ENCODE data around the gene CAMKK2.

The CAMKK2 gene

DNA sequence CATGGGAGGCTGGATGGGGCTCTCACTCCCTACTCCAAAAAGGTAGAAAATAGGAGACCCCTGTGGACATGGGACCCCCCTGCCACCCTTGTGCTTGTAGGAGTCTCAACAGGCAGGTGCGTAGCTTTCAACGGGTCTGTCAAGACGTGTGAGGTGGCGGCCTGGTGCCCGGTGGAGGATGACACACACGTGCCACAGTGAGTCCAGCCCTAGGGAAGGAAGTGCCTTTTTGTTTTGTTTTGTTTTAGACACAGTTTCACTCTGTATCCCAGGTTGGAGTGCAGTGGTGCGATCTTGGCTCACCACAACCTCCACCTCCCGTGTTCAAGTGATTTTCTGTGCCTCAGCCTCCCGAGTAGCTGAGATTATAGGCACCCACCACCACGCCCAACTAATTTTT lies 73.7 kb downstream of the CAMKK2 start:
- H3K9ac ChIP-seq (ENCODE audit: low read depth, low read length) = no peak overlapping the region
- no peaks in the 10 kb centered on the region for H3K4me1 ChIP-seq (ENCODE audit: control insufficient read depth, insufficient read depth, low read length)
- H3K27me3 ChIP-seq (ENCODE audit: control insufficient read depth, insufficient read depth, low read length) = no peaks in the 10 kb centered on the region
- H3K9me3 ChIP-seq (ENCODE audit: control insufficient read depth, insufficient read depth, low read length) = no peaks in the 10 kb centered on the region
- H3K4me3 ChIP-seq (ENCODE audit: low read depth, low read length) = no peak overlapping the region
- H3K36me3 ChIP-seq (ENCODE audit: control insufficient read depth, insufficient read depth, low read length) = peaks cover 5% of the 10 kb centered on the region; the same call in 1 of the 2 replicates
- no peak overlapping the region for H3K27ac ChIP-seq (ENCODE audit: low read depth, low read length)

DNA sequence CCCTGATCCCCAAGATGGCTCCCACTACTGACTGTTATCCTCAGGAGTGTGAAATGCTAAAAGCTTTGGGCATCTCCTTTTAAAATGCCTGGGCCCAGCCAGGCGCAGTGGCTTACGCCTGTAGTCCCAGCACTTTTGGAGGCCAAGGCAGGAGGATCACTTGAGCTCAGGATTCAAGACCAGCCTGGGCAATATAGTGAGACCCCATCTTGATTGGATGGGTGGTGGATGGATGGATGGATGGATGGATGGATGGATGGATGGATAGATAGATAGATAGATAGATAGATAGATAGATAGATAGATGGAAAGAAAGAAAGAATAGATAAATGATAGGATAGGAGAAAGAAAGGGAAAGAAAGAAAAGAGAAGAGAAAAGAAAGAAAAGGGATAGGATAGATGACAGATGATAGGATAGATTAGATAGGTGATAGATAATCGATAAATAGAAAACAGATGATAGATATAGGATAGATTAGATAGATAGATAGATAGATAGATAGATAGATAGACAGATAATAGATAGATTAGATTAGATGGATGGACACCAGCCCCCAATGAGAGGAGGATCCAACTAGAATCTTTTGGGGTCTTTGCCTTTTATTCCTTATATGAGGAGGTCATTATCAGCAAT lies 77.0 kb downstream of the CAMKK2 start:
- H3K9me3 ChIP-seq (ENCODE audit: control insufficient read depth, insufficient read depth, low read length) = no peaks in the 10 kb centered on the region
- no peak overlapping the region for H3K27ac ChIP-seq (ENCODE audit: low read depth, low read length)
- H3K4me1 ChIP-seq (ENCODE audit: control insufficient read depth, insufficient read depth, low read length) = no peaks in the 10 kb centered on the region
- H3K4me3 ChIP-seq (ENCODE audit: low read depth, low read length) = no peak overlapping the region
- H3K36me3 ChIP-seq (ENCODE audit: control insufficient read depth, insufficient read depth, low read length) = peaks cover 10% of the 10 kb centered on the region; the same call in 1 of the 2 replicates
- H3K9ac ChIP-seq (ENCODE audit: low read depth, low read length) = no peak overlapping the region
- no peaks in the 10 kb centered on the region for H3K27me3 ChIP-seq (ENCODE audit: control insufficient read depth, insufficient read depth, low read length)

DNA sequence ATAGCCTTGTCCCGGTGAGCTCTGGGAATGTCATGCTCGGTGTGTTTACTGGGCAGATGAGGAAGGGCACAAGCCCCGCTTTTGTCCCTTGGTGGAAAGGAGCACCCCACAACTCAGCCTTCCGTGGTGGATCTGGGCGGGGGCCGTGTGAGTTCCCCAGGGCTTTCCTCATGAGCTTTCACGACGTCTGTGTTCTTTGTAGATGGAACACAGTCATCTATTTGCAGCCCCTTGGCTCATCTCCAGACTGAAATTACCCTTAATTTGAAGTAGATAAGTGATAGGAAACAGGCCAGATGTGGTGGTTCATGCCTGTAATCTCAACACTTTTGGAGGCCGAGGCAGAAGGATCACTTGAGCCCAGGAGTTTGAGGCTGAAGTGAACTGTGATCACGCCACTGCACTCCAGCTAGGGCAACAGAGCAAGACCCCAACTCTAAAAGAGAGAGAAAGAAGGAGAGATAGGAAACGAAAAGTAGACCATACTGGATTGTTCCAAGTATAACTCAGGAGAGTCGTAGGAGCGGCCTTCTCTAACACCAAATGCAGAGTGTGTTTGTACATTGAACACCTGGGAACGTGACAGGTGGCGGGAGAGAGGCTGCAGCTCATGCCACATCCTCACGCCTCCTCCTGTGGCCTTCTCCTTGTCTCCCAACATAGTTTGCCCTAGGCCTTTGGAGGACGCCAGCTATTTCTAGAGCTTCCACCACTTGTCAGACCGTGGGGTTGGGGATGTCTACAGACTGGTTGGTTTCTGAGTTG lies 77.7 kb downstream of the CAMKK2 start:
- H3K4me3 ChIP-seq (ENCODE audit: low read depth, low read length) = no peak overlapping the region
- H3K36me3 ChIP-seq (ENCODE audit: control insufficient read depth, insufficient read depth, low read length) = peaks cover 10% of the 10 kb centered on the region; the same call in 1 of the 2 replicates
- no peaks in the 10 kb centered on the region for H3K27me3 ChIP-seq (ENCODE audit: control insufficient read depth, insufficient read depth, low read length)
- H3K27ac ChIP-seq (ENCODE audit: low read depth, low read length) = no peak overlapping the region
- H3K9ac ChIP-seq (ENCODE audit: low read depth, low read length) = no peak overlapping the region
- no peaks in the 10 kb centered on the region for H3K4me1 ChIP-seq (ENCODE audit: control insufficient read depth, insufficient read depth, low read length)
- H3K9me3 ChIP-seq (ENCODE audit: control insufficient read depth, insufficient read depth, low read length) = no peaks in the 10 kb centered on the region

DNA sequence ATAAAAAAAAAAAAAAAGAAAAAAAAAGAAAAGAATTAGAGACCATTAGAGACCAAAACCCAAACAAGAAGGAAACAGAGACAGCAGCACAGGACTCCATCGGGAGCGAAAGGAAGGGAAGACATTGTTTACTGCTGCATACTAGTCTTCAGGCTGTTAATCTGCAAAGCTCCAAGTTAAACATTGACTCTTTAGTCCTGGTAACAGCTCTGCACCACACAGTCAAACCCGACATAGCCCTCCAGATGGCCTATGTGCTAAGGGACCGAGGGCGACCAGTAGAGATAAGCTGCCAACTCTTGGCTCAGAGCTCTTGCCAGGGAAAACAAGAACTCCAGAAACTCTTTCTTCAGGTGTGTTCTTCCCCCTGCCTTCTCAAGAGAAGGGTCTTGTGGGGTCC lies 78.7 kb downstream of the CAMKK2 start:
- H3K9me3 ChIP-seq (ENCODE audit: control insufficient read depth, insufficient read depth, low read length) = no peaks in the 10 kb centered on the region
- no peak overlapping the region for H3K27ac ChIP-seq (ENCODE audit: low read depth, low read length)
- H3K9ac ChIP-seq (ENCODE audit: low read depth, low read length) = no peak overlapping the region
- no peak overlapping the region for H3K4me3 ChIP-seq (ENCODE audit: low read depth, low read length)
- H3K36me3 ChIP-seq (ENCODE audit: control insufficient read depth, insufficient read depth, low read length) = peaks cover 10% of the 10 kb centered on the region; the same call in 1 of the 2 replicates
- H3K27me3 ChIP-seq (ENCODE audit: control insufficient read depth, insufficient read depth, low read length) = no peaks in the 10 kb centered on the region
- no peaks in the 10 kb centered on the region for H3K4me1 ChIP-seq (ENCODE audit: control insufficient read depth, insufficient read depth, low read length)

DNA sequence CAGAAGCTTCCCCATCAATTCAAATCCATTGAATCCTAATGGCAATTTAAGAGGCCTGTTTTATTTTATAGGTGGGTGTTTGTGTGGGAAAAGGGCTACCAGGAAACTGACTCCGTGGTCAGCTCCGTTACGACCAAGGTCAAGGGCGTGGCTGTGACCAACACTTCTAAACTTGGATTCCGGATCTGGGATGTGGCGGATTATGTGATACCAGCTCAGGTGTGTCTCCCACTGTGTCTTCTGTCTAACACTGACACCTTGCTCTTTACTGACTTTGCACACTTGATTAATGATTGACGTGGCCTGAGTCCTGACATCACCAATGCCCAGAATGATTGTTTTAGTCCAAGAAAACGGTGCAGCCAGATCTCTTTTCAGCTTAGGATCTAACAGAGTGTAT lies 79.4 kb downstream of the CAMKK2 start:
- Histone ChIP-seq H3K9me3 (ENCODE audit: control insufficient read depth, insufficient read depth, low read length) (no peaks in the 10 kb centered on the region), H3K27ac (ENCODE audit: low read depth, low read length) (no peak overlapping the region), H3K4me1 (ENCODE audit: control insufficient read depth, insufficient read depth, low read length) (no peaks in the 10 kb centered on the region), H3K36me3 (ENCODE audit: control insufficient read depth, insufficient read depth, low read length) (peaks cover 10% of the 10 kb centered on the region; the same call in 1 of the 2 replicates), H3K4me3 (ENCODE audit: low read depth, low read length) (no peak overlapping the region), H3K9ac (ENCODE audit: low read depth, low read length) (no peak overlapping the region), H3K27me3 (ENCODE audit: control insufficient read depth, insufficient read depth, low read length) (no peaks in the 10 kb centered on the region)

DNA sequence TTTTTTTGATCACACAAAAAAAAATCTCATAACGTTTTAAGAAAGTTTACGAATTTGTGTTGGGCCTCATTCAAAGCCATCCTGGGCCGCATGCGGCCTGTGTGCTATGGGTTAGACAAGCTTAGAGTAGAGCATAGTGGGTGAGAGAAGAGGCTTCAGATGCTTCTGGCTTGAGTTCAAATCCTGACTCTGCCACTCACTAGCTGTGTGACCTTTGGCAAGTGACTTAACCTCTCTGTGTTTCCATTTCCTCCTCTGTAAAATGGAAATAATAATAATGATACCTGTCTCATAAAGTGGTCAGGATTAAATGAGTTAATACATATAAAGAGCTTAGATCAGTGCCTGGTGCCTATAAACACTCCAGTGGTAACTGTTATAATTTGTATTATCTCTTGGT lies 80.4 kb downstream of the CAMKK2 start:
- peaks cover 10% of the 10 kb centered on the region; the same call in 1 of the 2 replicates for H3K36me3 ChIP-seq (ENCODE audit: control insufficient read depth, insufficient read depth, low read length)
- H3K9ac ChIP-seq (ENCODE audit: low read depth, low read length) = no peak overlapping the region
- no peaks in the 10 kb centered on the region for H3K9me3 ChIP-seq (ENCODE audit: control insufficient read depth, insufficient read depth, low read length)
- H3K27ac ChIP-seq (ENCODE audit: low read depth, low read length) = no peak overlapping the region
- no peaks in the 10 kb centered on the region for H3K4me1 ChIP-seq (ENCODE audit: control insufficient read depth, insufficient read depth, low read length)
- no peak overlapping the region for H3K4me3 ChIP-seq (ENCODE audit: low read depth, low read length)
- H3K27me3 ChIP-seq (ENCODE audit: control insufficient read depth, insufficient read depth, low read length) = no peaks in the 10 kb centered on the region

DNA sequence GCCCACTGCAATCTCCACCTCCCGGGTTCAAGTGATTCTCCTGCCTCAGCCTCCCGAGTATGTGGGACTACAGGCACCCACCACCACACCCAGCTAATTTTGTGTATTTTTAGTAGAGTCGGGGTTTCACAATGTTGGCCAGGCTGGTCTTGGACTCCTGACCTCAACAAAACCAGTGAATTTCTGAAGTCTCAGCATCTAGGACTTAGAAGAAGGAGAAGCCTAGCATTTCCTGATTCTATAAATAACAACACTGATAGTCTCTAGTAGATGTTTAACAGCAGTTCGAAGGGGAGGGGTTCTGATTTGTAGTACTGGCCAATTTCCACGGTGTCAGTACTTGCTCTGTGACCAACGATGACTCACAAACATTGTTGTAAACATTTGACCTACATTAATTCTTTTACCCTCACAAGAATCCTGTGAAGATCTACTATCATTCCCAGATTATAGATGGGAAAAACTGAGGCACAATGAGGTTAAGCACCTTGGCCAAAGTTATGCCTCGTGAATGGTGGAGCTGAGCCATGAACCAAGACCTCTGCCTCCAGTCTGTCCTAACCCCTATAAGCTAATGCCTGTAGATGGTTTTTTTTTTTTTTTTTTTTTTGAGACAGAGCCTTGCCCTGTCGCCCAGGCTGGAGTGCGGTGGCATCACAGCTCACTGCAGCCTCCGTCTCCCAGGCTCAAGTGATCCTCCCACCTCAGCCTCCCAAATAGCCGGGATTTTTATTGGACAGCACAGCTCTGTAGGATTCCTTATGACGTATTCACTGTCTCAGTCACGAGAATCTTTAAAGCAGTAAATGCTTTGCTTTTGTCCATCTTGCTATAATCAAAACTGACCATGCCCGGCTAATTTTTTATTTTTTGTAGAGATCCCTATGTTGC lies 81.4 kb downstream of the CAMKK2 start:
- H3K9me3 ChIP-seq (ENCODE audit: control insufficient read depth, insufficient read depth, low read length) = no peaks in the 10 kb centered on the region
- peaks cover 10% of the 10 kb centered on the region; the same call in 1 of the 2 replicates for H3K36me3 ChIP-seq (ENCODE audit: control insufficient read depth, insufficient read depth, low read length)

DNA sequence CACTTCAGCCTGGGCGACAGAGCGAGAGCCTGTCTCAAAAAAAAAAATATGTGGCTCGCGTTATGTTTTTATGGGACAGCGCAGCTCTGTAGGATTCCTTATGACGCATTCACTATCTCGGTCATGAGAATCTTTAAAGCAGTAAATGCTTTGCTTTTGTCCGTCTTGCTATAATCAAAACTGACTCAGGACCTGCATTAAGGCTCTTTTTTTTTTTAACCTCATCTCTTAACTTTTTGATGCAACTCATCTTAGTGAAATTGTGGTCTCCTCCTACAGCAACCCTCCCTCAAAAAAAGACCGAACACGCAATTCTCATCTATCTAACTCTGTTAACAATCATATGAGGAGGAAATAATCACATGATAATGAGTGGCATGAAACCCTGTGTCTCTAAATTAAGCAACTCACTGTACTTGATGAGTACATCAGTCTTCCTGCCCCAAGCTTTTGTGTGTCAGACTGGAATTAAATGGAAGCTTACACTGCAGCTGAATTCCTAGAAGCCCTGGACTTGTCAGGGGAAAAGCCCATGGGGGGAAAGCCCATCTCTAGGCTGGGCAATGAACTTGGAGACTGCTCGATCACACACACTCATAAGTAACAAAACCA lies 82.2 kb downstream of the CAMKK2 start:
- Histone ChIP-seq H3K9ac (ENCODE audit: low read depth, low read length) (no peak overlapping the region), H3K4me1 (ENCODE audit: control insufficient read depth, insufficient read depth, low read length) (no peaks in the 10 kb centered on the region), H3K9me3 (ENCODE audit: control insufficient read depth, insufficient read depth, low read length) (no peaks in the 10 kb centered on the region), H3K4me3 (ENCODE audit: low read depth, low read length) (no peak overlapping the region), H3K27me3 (ENCODE audit: control insufficient read depth, insufficient read depth, low read length) (no peaks in the 10 kb centered on the region), H3K27ac (ENCODE audit: low read depth, low read length) (no peak overlapping the region), H3K36me3 (ENCODE audit: control insufficient read depth, insufficient read depth, low read length) (peaks cover 10% of the 10 kb centered on the region; the same call in 1 of the 2 replicates)

More for the DNA sequence above, 81.4 kb downstream of the CAMKK2 start:
- Histone ChIP-seq H3K9ac (ENCODE audit: low read depth, low read length) (no peak overlapping the region), H3K27me3 (ENCODE audit: control insufficient read depth, insufficient read depth, low read length) (no peaks in the 10 kb centered on the region), H3K27ac (ENCODE audit: low read depth, low read length) (no peak overlapping the region), H3K4me1 (ENCODE audit: control insufficient read depth, insufficient read depth, low read length) (no peaks in the 10 kb centered on the region), H3K4me3 (ENCODE audit: low read depth, low read length) (no peak overlapping the region)

DNA sequence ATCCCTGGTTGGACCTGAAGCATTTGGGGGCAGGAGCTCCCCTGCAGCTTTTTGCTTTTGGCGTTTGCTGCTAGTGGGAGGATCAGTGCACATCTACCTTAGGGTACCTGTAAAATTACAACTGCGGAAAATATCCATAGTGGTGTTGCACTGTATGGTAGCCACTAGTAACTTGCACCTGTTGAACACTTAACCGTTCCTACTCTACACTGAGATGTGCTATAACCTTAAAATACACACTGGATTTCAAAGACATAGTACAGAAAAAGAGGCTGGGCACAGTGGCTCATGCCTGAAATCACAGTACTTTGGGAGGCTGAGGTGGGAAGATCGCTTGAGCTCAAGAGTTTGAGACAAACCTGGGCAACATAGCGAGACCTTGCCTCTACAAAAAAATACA lies 83.6 kb downstream of the CAMKK2 start:
- Histone ChIP-seq H3K4me3 (ENCODE audit: low read depth, low read length) (no peak overlapping the region), H3K9ac (ENCODE audit: low read depth, low read length) (no peak overlapping the region)

DNA sequence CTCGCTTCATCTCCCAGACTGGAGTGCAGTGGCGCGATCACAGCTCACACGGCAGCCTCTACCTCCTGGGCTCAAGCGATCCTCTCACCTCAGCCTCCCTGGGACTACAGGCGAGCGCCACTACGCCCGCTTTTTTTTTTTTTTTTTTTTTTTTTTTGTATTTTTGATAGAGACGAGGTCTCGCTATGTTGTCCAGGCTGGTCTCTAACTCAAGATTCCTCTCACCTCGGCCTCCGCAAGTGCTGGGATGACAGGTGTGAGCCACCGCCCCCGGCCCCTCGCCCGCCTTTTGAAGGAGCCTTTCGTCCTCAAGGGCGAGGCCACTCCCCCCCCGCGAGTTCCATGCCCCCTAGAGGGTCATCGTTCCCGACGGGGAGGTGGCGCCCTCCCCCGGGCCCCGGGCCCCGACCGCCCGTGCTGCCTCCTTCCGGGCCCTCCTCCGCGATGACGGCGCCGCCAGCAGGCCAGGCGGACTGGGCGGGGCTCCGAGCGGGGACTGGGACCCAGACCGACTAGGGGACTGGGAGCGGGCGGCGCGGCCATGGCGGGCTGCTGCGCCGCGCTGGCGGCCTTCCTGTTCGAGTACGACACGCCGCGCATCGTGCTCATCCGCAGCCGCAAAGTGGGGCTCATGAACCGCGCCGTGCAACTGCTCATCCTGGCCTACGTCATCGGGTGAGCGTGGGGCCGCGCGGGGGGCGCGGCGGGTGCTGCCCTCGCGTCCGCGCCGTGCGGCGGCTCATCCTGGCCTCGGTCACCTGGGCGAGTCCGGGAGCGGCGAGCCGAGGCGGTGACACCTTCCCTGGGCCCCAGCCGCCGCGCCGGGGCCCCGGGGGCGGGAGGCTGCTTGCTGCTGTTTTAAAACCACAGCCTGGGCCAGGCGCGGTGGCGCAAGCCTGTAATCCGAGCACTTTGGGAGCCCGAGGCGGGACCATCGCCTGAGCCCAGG lies 86.6 kb downstream of the CAMKK2 start, which contains the start of gene P2RX4:
TSS of gene P2RX4 (plus strand) at position 506 of the 949 bp plus-strand sequence. CDS start at position 542, 36 bp downstream.
- Histone ChIP-seq H3K27me3 (ENCODE audit: control insufficient read depth, insufficient read depth, low read length) (no peaks in the 10 kb centered on the region), H3K27ac (ENCODE audit: low read depth, low read length) (peak within 1 kb of the TSS; percentile 89), H3K9ac (ENCODE audit: low read depth, low read length) (peak within 1 kb of the TSS; percentile 75), H3K36me3 (ENCODE audit: control insufficient read depth, insufficient read depth, low read length) (no peaks in the 10 kb centered on the region), H3K4me3 (ENCODE audit: low read depth, low read length) (peak within 1 kb of the TSS; percentile 74), H3K9me3 (ENCODE audit: control insufficient read depth, insufficient read depth, low read length) (no peaks in the 10 kb centered on the region), H3K4me1 (ENCODE audit: control insufficient read depth, insufficient read depth, low read length) (no peaks in the 10 kb centered on the region)

More for the DNA sequence above, 83.6 kb downstream of the CAMKK2 start:
- Histone ChIP-seq H3K4me1 (ENCODE audit: control insufficient read depth, insufficient read depth, low read length) (no peaks in the 10 kb centered on the region), H3K27me3 (ENCODE audit: control insufficient read depth, insufficient read depth, low read length) (no peaks in the 10 kb centered on the region), H3K9me3 (ENCODE audit: control insufficient read depth, insufficient read depth, low read length) (no peaks in the 10 kb centered on the region), H3K27ac (ENCODE audit: low read depth, low read length) (no peak overlapping the region), H3K36me3 (ENCODE audit: control insufficient read depth, insufficient read depth, low read length) (peaks cover 5% of the 10 kb centered on the region; the same call in 1 of the 2 replicates)

Data from HUES48 (cell line).